Neuronal stem cell (in vitro differentiated cells): ENCODE results near the gene OSBPL9.
"Not testable (repeated sequence)": the region's sequence is repeated elsewhere in the genome, so short reads cannot be mapped to it uniquely, and the experiment has no call there.

ENCODE experiments used
- DNase-seq: peaks from one replicate; pipeline ENCODE4 v3.0.0-alpha.2; 2013; ENCODE audit warnings: low spot score
- H2AFZ ChIP-seq: one replicate; pipeline ENCODE4 v1.6.1; 2013; ENCODE audit warnings: mild to moderate bottlenecking, low read length, inconsistent platforms
- H2AK5ac ChIP-seq: 2 replicates; pipeline ENCODE4 v1.6.1; 2013; ENCODE audit warnings: low read depth, mild to moderate bottlenecking, inconsistent platforms, low read length, moderate library complexity, mixed read lengths
- H2BK120ac ChIP-seq: 2 replicates; pipeline ENCODE4 v1.6.1; 2013; ENCODE audit warnings: low read depth, mild to moderate bottlenecking, inconsistent platforms, low read length, moderate library complexity, mixed read lengths
- H2BK12ac ChIP-seq: one replicate; pipeline ENCODE4 v1.6.1; 2013; ENCODE audit warnings: low read length, inconsistent platforms
- H2BK15ac ChIP-seq: 2 replicates; pipeline ENCODE4 v1.6.1; 2013; ENCODE audit warnings: mild to moderate bottlenecking, low read length, inconsistent platforms, mixed read lengths
- H2BK5ac ChIP-seq: one replicate; pipeline ENCODE4 v1.6.1; 2013; ENCODE audit warnings: inconsistent platforms, mild to moderate bottlenecking, low read length, moderate library complexity
- H3K14ac ChIP-seq: one replicate; pipeline ENCODE4 v1.6.1; 2013; ENCODE audit warnings: low read length, inconsistent platforms
- H3K18ac ChIP-seq: 2 replicates; pipeline ENCODE4 v1.6.1; 2013; ENCODE audit warnings: low read length, inconsistent platforms
- H3K23ac ChIP-seq: 2 replicates; pipeline ENCODE4 v1.6.1; 2013; ENCODE audit warnings: low read depth, mild to moderate bottlenecking, mixed read lengths, low read length, inconsistent platforms; ENCODE audit not compliant: poor library complexity
- H3K27ac ChIP-seq: replicated peaks from 3 replicates; pipeline ENCODE4 v1.5.1; 2013; ENCODE audit warnings: low read length, inconsistent platforms
- H3K27me3 ChIP-seq, 3 experiments: 2 replicates each; pipeline ENCODE4 v1.6.1; 2013; ENCODE audit warnings: low read length in 3 of 3, mild to moderate bottlenecking in 2 of 3, inconsistent platforms in 1 of 3, low read depth in 1 of 3, mixed read lengths in 1 of 3, moderate library complexity in 1 of 3; ENCODE audit not compliant: control insufficient read depth in 3 of 3, insufficient read depth in 3 of 3
- H3K36me3 ChIP-seq, 2 donors: replicated peaks in 1 of 2; 2 replicates each; pipeline ENCODE4 v1.6.1; 2013; ENCODE audit warnings: low read length in 2 of 2; ENCODE audit not compliant: control insufficient read depth in 2 of 2, insufficient read depth in 2 of 2
- H3K4ac ChIP-seq: 2 replicates; pipeline ENCODE4 v1.6.1; 2013; ENCODE audit warnings: inconsistent platforms, mild to moderate bottlenecking, low read length, moderate library complexity
- H3K4me1 ChIP-seq, 2 donors: 1 replicate in 1 of 2; 2 replicates in 1 of 2; pipeline ENCODE4 v1.6.1; 2013; ENCODE audit warnings: low read length in 2 of 2, low read depth in 1 of 2; ENCODE audit not compliant: control insufficient read depth in 2 of 2, insufficient read depth in 1 of 2
- H3K4me2 ChIP-seq: one replicate; pipeline ENCODE4 v1.6.1; 2013; ENCODE audit warnings: mild to moderate bottlenecking, low read length, inconsistent platforms; ENCODE audit not compliant: insufficient read depth, poor library complexity, severe bottlenecking
- H3K4me3 ChIP-seq, 2 donors: 2 replicates each; pipeline ENCODE4 v1.5.1; 2013; ENCODE audit warnings: low read length in 2 of 2, mild to moderate bottlenecking in 2 of 2, inconsistent platforms in 1 of 2, moderate library complexity in 1 of 2
- H3K79me1 ChIP-seq: one replicate; pipeline ENCODE4 v1.6.1; 2013; ENCODE audit warnings: low read depth, mild to moderate bottlenecking, inconsistent platforms, low read length, moderate library complexity
- H3K9ac ChIP-seq: one replicate; pipeline ENCODE4 v1.6.1; 2013; ENCODE audit warnings: mild to moderate bottlenecking, low read depth, low read length, inconsistent platforms; ENCODE audit not compliant: poor library complexity
- H3K9me3 ChIP-seq, 2 donors: replicated peaks in 1 of 2; 2 replicates each; pipeline versions ENCODE3 to v1.6.1; 2013; ENCODE audit warnings: low read length in 2 of 2, mild to moderate bottlenecking in 2 of 2, inconsistent platforms in 1 of 2, low read depth in 1 of 2, mixed read lengths in 1 of 2, moderate library complexity in 1 of 2; ENCODE audit not compliant: control insufficient read depth in 2 of 2, insufficient read depth in 1 of 2
- H4K8ac ChIP-seq: one replicate; pipeline ENCODE4 v1.6.1; 2013; ENCODE audit warnings: low read depth, mild to moderate bottlenecking, inconsistent platforms, low read length, moderate library complexity
- H4K91ac ChIP-seq: one replicate; pipeline ENCODE4 v1.6.1; 2013; ENCODE audit warnings: low read length, low read depth, mild to moderate bottlenecking, inconsistent platforms; ENCODE audit not compliant: poor library complexity
- WGBS, 2 donors: extraction: QIAGEN DNeasy Blood & Tissue Kit; methylation state at CpG; one replicate each; pipeline ENCODE4 v1.1.7; 2013; ENCODE audit warnings: missing lambda C conversion rate in 2 of 2, mixed read lengths in 1 of 2; ENCODE audit not compliant: insufficient read length in 2 of 2, insufficient replicate concordance in 1 of 2; ENCODE audit errors: extremely low coverage in 2 of 2; 5-methylcytosine and 5-hydroxymethylcytosine counted together

Gene OSBPL9

DNA sequence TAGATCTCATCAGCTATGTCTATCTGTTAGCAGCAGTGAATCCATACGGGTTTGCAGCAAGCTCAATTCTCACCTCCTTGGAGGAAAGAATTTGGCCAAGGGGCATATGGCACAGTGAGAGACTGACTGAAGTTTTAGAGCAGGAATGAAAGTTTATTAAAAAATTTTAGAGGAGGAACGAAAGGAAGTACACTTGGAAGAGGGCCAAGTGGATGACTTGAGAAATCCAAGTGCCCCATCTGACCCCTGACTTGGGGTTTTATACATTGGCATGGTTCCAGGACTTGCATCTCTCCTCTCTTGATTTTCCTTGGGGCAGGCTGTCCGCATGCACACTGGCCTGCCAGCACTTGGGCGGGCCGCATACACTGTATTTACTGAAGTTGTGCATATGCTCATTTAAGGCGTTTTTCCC is 9.2 kb upstream of the OSBPL9 start:
- no CpG with 5 or more reads among the region's 6 CpGs for WGBS, 2 donors
- DNase-seq = no peak

DNA sequence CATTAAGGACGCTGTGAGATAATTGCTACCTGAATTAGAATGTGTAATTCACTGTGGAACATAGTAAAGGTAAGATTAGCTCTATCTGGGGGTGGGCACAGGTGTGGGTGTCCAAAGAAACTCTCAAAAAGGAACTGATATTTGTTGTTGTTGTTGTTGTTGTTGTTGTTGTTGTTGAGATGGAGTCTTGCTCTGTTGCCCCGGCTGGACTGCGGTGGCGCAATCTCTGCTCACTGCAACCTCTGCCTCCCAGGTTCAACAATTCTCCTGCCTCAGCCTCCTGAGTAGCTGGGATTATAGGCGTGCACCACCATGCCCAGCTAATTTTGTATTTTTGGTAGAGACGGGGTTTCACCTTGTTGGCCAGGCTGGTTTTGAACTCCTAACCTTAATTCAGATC is 6.8 kb upstream of the OSBPL9 start:
- H4K8ac ChIP-seq, H3K4me1 ChIP-seq, H2BK5ac ChIP-seq, H3K18ac ChIP-seq, H3K4me3 ChIP-seq, H3K79me1 ChIP-seq, H3K14ac ChIP-seq, H2AK5ac ChIP-seq, H3K27ac ChIP-seq, H3K9me3 ChIP-seq, H2BK120ac ChIP-seq, H2AFZ ChIP-seq, H3K23ac ChIP-seq, H2BK15ac ChIP-seq, H3K9ac ChIP-seq, H3K4ac ChIP-seq, H3K36me3 ChIP-seq, H4K91ac ChIP-seq, H3K4me2 ChIP-seq, H2BK12ac ChIP-seq, DNase-seq: not testable (repeated sequence)
- peaks cover 0 to 31% (median 0%) of the 10 kb centered on the region in 3 experiments for H3K27me3 ChIP-seq
- WGBS, 2 donors = no CpG with 5 or more reads among the region's 6 CpGs

More for the DNA sequence above, 9.2 kb upstream of the OSBPL9 start:
- no peak overlapping the region for H2BK5ac ChIP-seq
- no peak overlapping the region for H2AFZ ChIP-seq
- no peak overlapping the region for H2AK5ac ChIP-seq
- H4K91ac ChIP-seq = no peak overlapping the region
- H3K27ac ChIP-seq = no peak overlapping the region
- H3K36me3 ChIP-seq = no peaks in the 10 kb centered on the region
- H3K14ac ChIP-seq = no peak overlapping the region
- no peaks in the 10 kb centered on the region for H3K4me1 ChIP-seq
- no peak overlapping the region for H3K9ac ChIP-seq
- no peak overlapping the region for H3K4me2 ChIP-seq
- no peaks in the 10 kb centered on the region for H3K9me3 ChIP-seq
- H3K18ac ChIP-seq = no peak overlapping the region
- H2BK12ac ChIP-seq = no peak overlapping the region
- H3K4ac ChIP-seq = no peak overlapping the region
- no peak overlapping the region for H2BK120ac ChIP-seq
- H2BK15ac ChIP-seq = no peak overlapping the region
- H3K27me3 ChIP-seq = peaks cover 0 to 22% (median 0%) of the 10 kb centered on the region in 3 experiments
- no peaks in the 10 kb centered on the region for H3K79me1 ChIP-seq
- H3K23ac ChIP-seq = no peak overlapping the region
- H4K8ac ChIP-seq = no peak overlapping the region
- no peak overlapping the region for H3K4me3 ChIP-seq

DNA sequence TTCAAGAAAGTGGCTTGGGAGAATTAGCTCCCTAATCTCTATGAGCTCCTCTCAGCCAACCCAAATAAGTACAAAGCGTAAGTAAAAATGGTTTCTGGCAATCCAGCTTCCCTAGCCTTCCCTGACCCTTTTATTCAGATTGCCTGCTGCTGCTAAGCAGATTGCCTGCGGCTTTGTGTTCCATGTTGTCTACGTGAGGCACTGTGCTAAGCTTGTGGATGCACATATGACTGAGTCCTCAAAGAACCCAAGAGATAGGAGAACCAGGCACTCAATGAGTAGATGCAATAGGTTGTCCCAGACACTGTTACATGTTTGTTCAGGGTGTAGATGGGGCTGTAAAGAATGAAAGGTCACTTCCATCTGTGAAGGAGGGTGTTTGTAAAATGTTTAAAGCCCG is 6.3 kb upstream of the OSBPL9 start:
- Histone ChIP-seq H3K23ac (no peak overlapping the region), H2AFZ (no peak overlapping the region), H2AK5ac (no peak overlapping the region), H3K4me2 (no peak overlapping the region), H3K27me3 (peaks cover 0 to 31% (median 0%) of the 10 kb centered on the region in 3 experiments), H3K9ac (no peak overlapping the region), H2BK15ac (no peak overlapping the region), H2BK5ac (no peak overlapping the region), H3K9me3 (no peaks in the 10 kb centered on the region), H3K27ac (no peak overlapping the region), H3K14ac (no peak overlapping the region), H3K36me3 (no peaks in the 10 kb centered on the region), H2BK12ac (no peak overlapping the region), H3K79me1 (no peaks in the 10 kb centered on the region), H4K91ac (no peak overlapping the region), H2BK120ac (no peak overlapping the region), H3K4me1 (no peaks in the 10 kb centered on the region), H3K4me3 (no peak overlapping the region), H3K4ac (no peak overlapping the region), H3K18ac (no peak overlapping the region), H4K8ac (no peak overlapping the region)
- DNase-seq = no peak
- no CpG with 5 or more reads among the region's 4 CpGs for WGBS, 2 donors

DNA sequence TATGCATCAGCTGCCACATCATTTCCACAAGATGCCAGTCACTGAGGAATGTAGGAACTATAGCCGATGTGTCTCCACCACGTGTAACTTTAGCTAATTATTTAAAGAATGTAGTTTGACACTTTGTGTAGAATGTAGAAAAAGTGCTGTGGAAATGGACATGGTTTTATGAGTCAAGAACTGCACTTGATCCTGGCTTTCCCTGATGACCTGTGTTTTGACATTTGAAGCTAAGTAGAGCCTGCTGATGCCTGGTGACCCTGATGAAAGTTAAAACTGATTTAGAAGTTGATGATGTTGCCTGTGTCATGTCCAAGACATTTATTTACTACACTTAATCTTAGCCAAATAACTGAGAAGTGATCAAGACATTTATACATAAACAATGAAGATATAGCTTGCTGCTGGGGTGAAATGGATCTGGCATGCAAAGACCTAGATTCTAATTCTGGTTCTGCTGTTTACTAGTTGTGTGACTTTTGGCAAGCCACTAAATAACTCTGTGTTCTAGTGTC is 4.4 kb upstream of the OSBPL9 start:
- no peak overlapping the region for H3K4me2 ChIP-seq
- no peak overlapping the region for H2AK5ac ChIP-seq
- no peaks in the 10 kb centered on the region for H3K9me3 ChIP-seq
- no peak overlapping the region for H4K91ac ChIP-seq
- peaks cover 0 to 28% (median 0%) of the 10 kb centered on the region in 3 experiments for H3K27me3 ChIP-seq
- no peak overlapping the region for H3K23ac ChIP-seq
- H2BK5ac ChIP-seq = no peak overlapping the region
- no peak overlapping the region for H3K9ac ChIP-seq
- no peak overlapping the region for H3K27ac ChIP-seq
- WGBS, 2 donors = no CpG with 5 or more reads among the region's 2 CpGs
- no peak overlapping the region for H2BK120ac ChIP-seq
- H3K18ac ChIP-seq = no peak overlapping the region
- no peaks in the 10 kb centered on the region for H3K36me3 ChIP-seq
- no peaks in the 10 kb centered on the region for H3K79me1 ChIP-seq
- no peak overlapping the region for H4K8ac ChIP-seq
- H2BK15ac ChIP-seq = no peak overlapping the region
- H3K4ac ChIP-seq = no peak overlapping the region
- H3K14ac ChIP-seq = no peak overlapping the region
- H2AFZ ChIP-seq = no peak overlapping the region
- H2BK12ac ChIP-seq = no peak overlapping the region
- no peaks in the 10 kb centered on the region for H3K4me1 ChIP-seq
- no peak overlapping the region for H3K4me3 ChIP-seq
- no peak for DNase-seq
